K562 (cell line): ENCODE data around the gene ACADVL. TPM values are rescaled to one million over a fixed set of nuclear protein-coding genes. Genes with fewer than 3 reads are reported as not detected.
A peak's percentile ranks its signal among the peaks of the same experiment; 100 is the strongest.

ENCODE experiments used
- ARID4B ChIP-seq: sonication (generic); formaldehyde crosslinking; IDR thresholded peaks from 2 replicates; pipeline ENCODE4 v1.8.0; 2022; ENCODE audit warnings: mild to moderate bottlenecking, missing genetic modification reagents
- BHLHE40 ChIP-seq: IDR thresholded peaks from 2 replicates; pipeline ENCODE4 v1.6.1; 2011; ENCODE audit warnings: low read length, improper control_type of control experiment
- CHCHD3 ChIP-seq: fragments of 250-450 bp; sonication (Bioruptor Pico); IDR thresholded peaks from 2 replicates; pipeline ENCODE4 v2.1.2; 2022; ENCODE audit warnings: mild to moderate bottlenecking
- CXXC5 ChIP-seq: fragments of 250-450 bp; sonication (Bioruptor Pico); IDR thresholded peaks from 2 replicates; pipeline ENCODE4 v1.8.0; 2022; ENCODE audit warnings: inconsistent platforms, mild to moderate bottlenecking, moderate library complexity
- DNMT1 ChIP-seq: fragments of 450-650 bp; IDR thresholded peaks from 2 replicates; pipeline ENCODE4 v1.6.1; 2016; ENCODE audit warnings: antibody characterized with exemption, mild to moderate bottlenecking
- DPF2 ChIP-seq: fragments of 450-650 bp; IDR thresholded peaks from 2 replicates; pipeline ENCODE4 v1.6.1; 2016
- ELF2 ChIP-seq: fragments of 250-450 bp; sonication (Bioruptor Pico); IDR thresholded peaks from 2 replicates; pipeline ENCODE4 v1.5.0; 2021; ENCODE audit warnings: mild to moderate bottlenecking
- FOXM1 ChIP-seq, 2 experiments: fragments of 450-650 bp in 1 of 2; sonication (generic) in 1 of 2; formaldehyde crosslinking in 1 of 2; IDR thresholded peaks; 2 replicates each; pipeline versions ENCODE4 v1.6.1 to v1.9.0; 2017 to 2022; ENCODE audit warnings: low read depth in 2 of 2, mild to moderate bottlenecking in 2 of 2, missing genetic modification reagents in 1 of 2, moderate library complexity in 1 of 2
- GTF2E2 ChIP-seq: fragments of 200-800 bp; sonication (Bioruptor generic); IDR thresholded peaks from 2 replicates; pipeline ENCODE4 v1.6.1; 2016; ENCODE audit warnings: missing genetic modification characterization, missing compliant biosample characterization
- MCM7 ChIP-seq, 2 experiments: fragments of 450-650 bp; IDR thresholded peaks; 2 replicates each; pipeline ENCODE4 v1.6.1; 2016 to 2018
- NR1H2 ChIP-seq: sonication (generic); formaldehyde crosslinking; IDR thresholded peaks from 2 replicates; pipeline ENCODE4 v1.4.0; 2020; ENCODE audit warnings: mild to moderate bottlenecking, missing genetic modification reagents
- PHF20 ChIP-seq: fragments of 450-650 bp; IDR thresholded peaks from 2 replicates; pipeline ENCODE4 v1.6.1; 2018; ENCODE audit not compliant: partially characterized antibody
- POU5F1 ChIP-seq: fragments of 150-350 bp; IDR thresholded peaks from 2 replicates; pipeline ENCODE4 v1.6.1; 2014; ENCODE audit warnings: borderline replicate concordance, low read length, low read depth, mild to moderate bottlenecking; ENCODE audit not compliant: partially characterized antibody
- PTRF ChIP-seq: fragments of 450-650 bp; IDR thresholded peaks from 2 replicates; pipeline ENCODE4 v1.6.1; 2016; ENCODE audit warnings: mild to moderate bottlenecking, missing genetic modification characterization, missing compliant biosample characterization
- RNF219 ChIP-seq: fragments of 250-450 bp; sonication (Bioruptor Pico); IDR thresholded peaks from 2 replicates; pipeline ENCODE4 v1.5.0; 2022; ENCODE audit warnings: mild to moderate bottlenecking
- ZBTB17 ChIP-seq: fragments of 450-650 bp; formaldehyde crosslinking; IDR thresholded peaks from 2 replicates; pipeline ENCODE4 v1.4.0; 2020; ENCODE audit warnings: mild to moderate bottlenecking
- ZNF280B ChIP-seq: fragments of 250-450 bp; sonication (Bioruptor Pico); IDR thresholded peaks from 2 replicates; pipeline ENCODE4 v1.5.1; 2021; ENCODE audit warnings: mild to moderate bottlenecking
- ZNF695 ChIP-seq: fragments of 450-650 bp; formaldehyde crosslinking; IDR thresholded peaks from 2 replicates; pipeline ENCODE4 v1.4.0; 2020; ENCODE audit warnings: mild to moderate bottlenecking, moderate library complexity
- ZNF830 ChIP-seq: fragments of 250-450 bp; sonication (Bioruptor Pico); IDR thresholded peaks from 2 replicates; pipeline ENCODE4 v1.5.0; 2021; ENCODE audit warnings: mild to moderate bottlenecking
- ZZZ3 ChIP-seq: fragments of 450-650 bp; IDR thresholded peaks from 2 replicates; pipeline ENCODE4 v1.6.1; 2016; ENCODE audit warnings: antibody characterized with exemption, mild to moderate bottlenecking, moderate library complexity
- polyA plus RNA-seq, 8 experiments: library from polyadenylated mRNA; depleted of rRNA in 4 of 8; stranded (reverse) in 5 of 8; unstranded in 3 of 8; fragments of >200 nt; fragmentation: Nextera tagmentation in 2 of 8; fragmentation: Illumina TruSeq in 1 of 8; extraction: Ambion mirVana in 2 of 8; extraction: Trizol in 1 of 8; gene quantifications; 2 replicates each; pipeline versions ENCODE4 v1.2.1 to v1.2.3, GENCODE V29; 2011 to 2014; ENCODE audit warnings: inconsistent platforms in 1 of 8, missing spikeins in 1 of 8
- total RNA-seq, 7 experiments: library from RNA; depleted of rRNA in 6 of 7; stranded (reverse); fragments of >200 nt in 6 of 7; fragmentation: Illumina TruSeq in 2 of 7; extraction: Trizol in 2 of 7; gene quantifications; 2 replicates each; pipeline versions ENCODE4 v1.2.1 to v1.2.3, GENCODE V29; 2011 to 2021; ENCODE audit warnings: low replicate concordance in 1 of 7
- TF ChIP-seq, protein P1 (sequence below): sonication (generic); IDR thresholded peaks from 2 replicates; pipeline ENCODE4 v1.6.1; 2016

The ACADVL gene
- total and polyA plus RNA-seq, 9 of the 15 experiments (the other 6 are each of a cell fraction or from before 2014, with no cell fraction given), result 25.5 to 449 (median 214) TPM

- TF ChIP-seq NR1H2 (CRISPR knock-in tag) (no peak), DPF2 (no peak), ZNF695 (CRISPR knock-in tag) (no peak), RNF219 (CRISPR knock-in tag) (no peak), MCM7 (IDR thresholded peaks at IDR 0.05) (no peak), PHF20 (no peak), BHLHE40 (peak; percentile 52), CHCHD3 (no peak), PTRF (tag) (no peak), CXXC5 (CRISPR knock-in tag) (0 out of 2 replicates have a peak, but pooled peaks have one; percentile 30), DNMT1 (no peak), ARID4B (CRISPR knock-in tag) (no peak), ZBTB17 (CRISPR knock-in tag) (no peak), ELF2 (CRISPR knock-in tag) (peak; percentile 47; the same call in 1 of the 2 replicates), ZNF830 (CRISPR knock-in tag) (0 out of 2 replicates have a peak, but pooled peaks have one; percentile 28), ZZZ3 (no peak), GTF2E2 (tag) (no peak), FOXM1 (IDR thresholded peaks at IDR 0.05; ENCODE audit: low read depth) (no peak), FOXM1 (CRISPR knock-in tag; IDR thresholded peaks at IDR 0.05; ENCODE audit: low read depth) (no peak), ZNF280B (CRISPR knock-in tag) (no peak), POU5F1 (no peak)
- TF ChIP-seq, protein P1, sequence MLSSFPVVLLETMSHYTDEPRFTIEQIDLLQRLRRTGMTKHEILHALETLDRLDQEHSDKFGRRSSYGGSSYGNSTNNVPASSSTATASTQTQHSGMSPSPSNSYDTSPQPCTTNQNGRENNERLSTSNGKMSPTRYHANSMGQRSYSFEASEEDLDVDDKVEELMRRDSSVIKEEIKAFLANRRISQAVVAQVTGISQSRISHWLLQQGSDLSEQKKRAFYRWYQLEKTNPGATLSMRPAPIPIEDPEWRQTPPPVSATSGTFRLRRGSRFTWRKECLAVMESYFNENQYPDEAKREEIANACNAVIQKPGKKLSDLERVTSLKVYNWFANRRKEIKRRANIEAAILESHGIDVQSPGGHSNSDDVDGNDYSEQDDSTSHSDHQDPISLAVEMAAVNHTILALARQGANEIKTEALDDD, result no peak
Observed at GRCh38 chr17:7219812-7220592, at the start of gene ACADVL, which contains the start of gene DLG4 (continued).
